ENCODE data around the gene C18orf32.
"Not testable (repeated sequence)": the region's sequence is repeated elsewhere in the genome, so short reads cannot be mapped to it uniquely, and the experiment has no call there.

The C18orf32 gene

DNA sequence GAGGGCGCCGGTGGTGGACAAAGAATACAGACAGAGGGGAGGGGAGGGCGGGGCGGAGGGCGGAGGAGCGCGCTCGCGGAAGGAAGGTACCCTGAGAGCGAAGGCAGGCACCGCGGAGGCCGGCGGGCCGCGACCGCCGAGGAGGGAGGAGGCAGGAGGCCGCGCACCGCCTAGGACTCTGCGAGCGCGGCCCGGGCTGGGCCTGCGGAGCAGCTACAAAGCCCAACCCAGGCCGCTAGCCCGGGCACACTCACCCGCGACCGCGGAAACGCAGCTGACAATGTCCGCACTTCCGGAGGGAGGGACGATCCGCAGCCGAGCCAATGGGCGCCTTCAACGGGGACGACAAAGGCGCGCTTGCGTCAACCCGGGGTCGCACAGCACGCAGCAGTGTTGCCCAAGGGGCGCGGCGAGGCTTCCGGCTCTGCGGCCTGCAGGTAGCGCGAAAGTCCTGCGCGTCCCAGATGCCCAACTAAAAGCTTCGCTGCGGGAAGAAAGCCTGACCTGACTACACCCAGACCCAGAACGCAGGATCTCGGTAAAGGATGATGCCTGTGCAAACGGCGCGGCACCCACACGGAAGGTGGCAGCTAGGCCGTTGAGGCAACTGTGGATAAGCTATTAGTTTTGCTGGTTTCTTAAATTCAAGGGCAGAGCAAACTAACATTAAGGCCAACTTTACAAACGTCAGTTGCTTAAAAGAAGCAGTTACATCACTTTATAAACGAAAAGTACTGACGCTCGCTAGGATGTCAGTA is at the start of gene C18orf32:
Gene C18orf32, minus strand, starts transcription at position 282 of the 758 bp plus-strand sequence. CDS start 3,486 bp downstream, outside the sequence.
- peak; percentile 89 to 97 (median 97) for DNase-seq

- DNase-seq, result no peak
These were observed 48.0 kb upstream of the C18orf32 start for GRCh38 chr18:49534846-49535601.

- DNase-seq, result no peak
These were observed 44.7 kb upstream of the C18orf32 start for GRCh38 chr18:49531678-49532153.

GRCh38 chr18:49529596-49529995 is 42.6 kb upstream of the C18orf32 start:
- DNase-seq, result no peak

- DNase-seq, result no peak
These were observed 40.7 kb upstream of the C18orf32 start for GRCh38 chr18:49527631-49528327.

DNA sequence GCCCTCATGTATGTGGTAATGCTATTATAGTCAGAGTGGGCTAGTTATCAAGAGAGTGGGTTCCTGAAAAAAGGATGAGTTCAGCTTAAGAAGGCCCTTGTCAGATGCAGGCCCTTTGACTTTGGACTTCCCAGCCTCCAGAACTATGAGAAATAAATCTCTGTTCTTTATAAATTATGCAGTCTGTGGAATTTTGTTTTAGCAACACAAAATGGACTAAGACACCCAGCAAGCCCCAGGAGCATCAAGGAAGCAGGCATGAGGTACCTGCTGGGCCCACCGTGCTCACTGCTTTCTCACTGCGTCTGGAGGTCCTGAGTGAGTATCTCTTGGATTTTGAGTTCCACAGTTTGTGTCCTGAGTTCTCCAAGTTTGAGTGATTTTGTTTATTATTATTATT is 38.9 kb upstream of the C18orf32 start:
- no peak for DNase-seq

- no peak for DNase-seq
These were observed 37.9 kb upstream of the C18orf32 start for GRCh38 chr18:49524951-49525350.

DNA sequence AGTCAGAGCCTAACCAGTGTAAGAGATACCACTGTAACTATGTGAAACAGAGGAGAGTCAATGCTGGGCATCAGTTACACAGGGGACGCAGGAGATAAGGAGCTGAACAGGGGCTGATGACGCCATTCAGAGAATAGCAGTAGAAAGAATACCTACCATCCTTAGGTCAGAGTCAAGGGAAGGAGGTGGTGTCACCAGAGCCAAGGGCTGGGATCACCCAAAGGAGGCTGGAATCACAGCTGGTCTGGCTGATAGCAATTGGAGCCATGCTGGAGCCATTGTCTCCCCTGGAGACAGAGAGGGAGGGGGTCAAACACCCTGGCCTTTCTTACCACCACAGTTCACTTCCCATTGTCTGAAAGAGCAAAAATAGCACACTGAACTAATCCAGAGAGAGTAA is 37.3 kb upstream of the C18orf32 start:
- no peak for DNase-seq

GRCh38 chr18:49523580-49524093 is 36.6 kb upstream of the C18orf32 start:
- not testable (repeated sequence) for DNase-seq

DNA sequence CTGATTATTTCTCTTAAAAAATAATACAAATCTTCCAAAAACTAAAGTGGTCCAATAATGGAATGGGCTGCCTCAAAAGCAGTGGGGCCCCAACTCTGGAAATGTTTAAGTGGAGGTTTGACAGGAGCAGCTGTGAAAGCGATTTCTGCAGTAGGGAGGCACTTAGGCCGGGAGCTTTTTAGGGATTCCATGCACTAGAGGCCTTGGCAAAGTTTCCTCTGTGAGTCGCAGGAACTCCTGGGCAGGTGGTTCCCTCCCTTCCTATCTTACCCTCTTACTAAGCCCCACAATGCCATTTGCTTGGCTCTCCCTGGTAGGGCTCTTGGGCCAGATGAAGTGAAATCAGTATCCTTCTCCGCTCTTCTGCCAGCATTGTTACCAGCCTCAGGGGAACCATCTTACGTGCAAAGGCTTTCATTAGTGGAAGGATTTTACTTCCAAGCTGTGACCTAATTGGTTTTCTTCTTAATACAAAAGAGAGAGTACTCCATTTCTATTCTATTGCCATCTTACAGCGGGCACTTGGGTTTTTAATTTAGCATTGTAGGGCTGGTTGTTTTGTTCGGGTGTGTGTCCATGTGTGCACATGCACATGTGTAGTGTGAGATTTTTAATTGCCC is 34.3 kb upstream of the C18orf32 start:
- peak in 2 of 3 experiments; percentile 38 to 70 for DNase-seq

DNA sequence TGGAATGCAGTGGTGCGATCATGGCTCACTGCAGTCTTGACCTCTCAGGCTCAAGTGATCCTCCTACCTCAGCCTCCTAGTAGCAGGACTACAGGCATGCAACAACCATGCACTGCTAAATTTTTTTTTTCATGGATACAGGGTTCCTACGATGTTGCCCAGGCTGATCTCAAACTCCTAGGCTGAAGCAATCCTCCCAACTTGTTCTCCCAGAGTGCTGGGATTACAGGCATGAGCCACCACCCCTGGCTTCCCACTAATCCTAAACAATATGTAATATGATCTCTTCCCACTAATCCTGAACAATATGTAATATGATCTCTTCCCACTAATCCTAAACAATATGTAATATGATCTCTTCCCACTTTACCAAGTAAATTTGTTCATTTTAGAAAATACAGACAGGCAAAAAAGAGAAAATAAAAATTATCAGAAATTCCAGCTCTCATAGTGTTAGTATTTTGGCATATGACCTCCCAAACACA is 33.7 kb upstream of the C18orf32 start:
- DNase-seq, result peak in 2 of 3 experiments; percentile 21 to 37

DNA sequence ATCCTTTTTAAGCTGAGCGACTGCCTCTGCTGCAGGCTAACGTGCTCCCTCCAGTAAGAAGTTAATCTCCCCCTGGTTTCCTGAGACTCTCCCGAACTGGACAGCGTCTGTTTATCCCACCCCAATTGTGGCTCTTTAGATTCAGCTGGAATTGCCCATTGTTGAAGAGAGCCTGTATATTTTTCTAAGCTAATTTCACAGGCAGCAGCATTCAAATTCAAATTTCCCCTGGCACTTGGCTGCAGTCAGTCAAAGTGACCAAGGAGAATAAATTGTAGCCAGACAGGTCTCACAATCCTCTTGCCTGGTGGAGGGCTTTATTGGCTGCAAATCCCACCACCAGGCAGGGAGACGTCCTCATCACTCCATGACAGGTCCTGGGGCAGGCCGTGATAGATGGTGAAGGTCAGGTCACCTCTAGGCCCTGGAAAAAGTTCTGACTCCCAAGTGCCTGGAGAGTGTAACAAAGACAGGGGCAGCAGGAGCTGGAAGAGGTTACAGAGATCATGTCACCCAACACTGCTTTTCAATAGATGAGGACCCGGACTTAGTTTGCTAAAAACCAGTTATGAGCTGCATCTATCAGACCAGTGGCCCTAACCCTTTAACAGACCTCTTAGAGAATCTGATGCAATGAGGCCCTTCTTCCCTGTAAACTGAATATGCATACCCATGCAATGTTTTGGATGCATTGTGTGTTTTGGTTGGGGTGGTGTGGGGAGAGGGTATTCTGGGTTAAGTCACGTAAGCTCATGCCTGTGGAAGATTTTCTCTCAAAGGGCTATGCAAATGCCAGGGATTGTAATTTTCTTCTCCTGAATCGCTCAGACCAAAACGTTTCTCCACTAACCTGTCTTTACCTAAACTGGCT is 32.3 kb upstream of the C18orf32 start:
- no peak for DNase-seq

DNA sequence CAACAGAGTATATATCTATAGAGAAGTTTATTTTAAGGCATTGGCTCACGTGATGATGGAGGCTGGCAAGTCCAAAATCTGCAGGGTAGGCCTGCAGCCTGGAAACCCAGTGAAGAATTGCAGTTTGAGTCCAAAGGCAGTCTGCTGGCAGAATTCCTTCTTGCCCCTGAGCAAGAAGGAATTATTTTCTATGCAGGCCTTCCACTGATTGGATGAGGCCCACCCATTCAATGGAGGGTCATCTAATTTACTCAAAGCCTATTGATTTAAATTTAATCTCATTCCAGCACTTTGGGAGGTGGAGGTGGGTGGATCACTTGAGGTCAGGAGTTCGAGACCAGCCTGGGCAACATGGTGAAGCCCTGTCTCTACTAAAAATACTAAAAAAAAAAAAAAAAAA is 30.4 kb upstream of the C18orf32 start:
- no peak for DNase-seq

DNA sequence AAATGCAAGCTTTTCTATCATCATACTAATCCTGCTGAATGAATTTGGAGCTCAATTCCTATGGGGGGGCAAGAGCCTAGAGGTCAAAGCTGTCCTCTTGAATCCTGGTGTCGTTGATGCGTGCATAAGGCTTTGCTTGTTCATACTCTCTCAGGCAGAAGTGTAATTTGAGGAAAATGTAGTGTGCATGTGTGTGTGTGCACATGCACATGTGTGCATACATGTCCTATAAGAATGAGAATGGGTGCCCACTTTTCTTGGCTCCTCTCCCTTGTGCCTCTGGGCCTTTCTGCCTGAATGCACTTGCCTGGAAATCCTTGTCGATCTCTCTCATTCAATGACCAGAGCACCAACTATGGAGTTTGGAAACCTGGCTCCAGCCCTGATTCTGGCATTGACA is 28.5 kb upstream of the C18orf32 start:
- no peak for DNase-seq

GRCh38 chr18:49515003-49515402 is 28.0 kb upstream of the C18orf32 start:
- DNase-seq, result not testable (repeated sequence)

GRCh38 chr18:49514577-49514976 is 27.5 kb upstream of the C18orf32 start:
- DNase-seq, result no peak

- not testable (repeated sequence) for DNase-seq
These were observed 25.8 kb upstream of the C18orf32 start for GRCh38 chr18:49512876-49513275.

DNA sequence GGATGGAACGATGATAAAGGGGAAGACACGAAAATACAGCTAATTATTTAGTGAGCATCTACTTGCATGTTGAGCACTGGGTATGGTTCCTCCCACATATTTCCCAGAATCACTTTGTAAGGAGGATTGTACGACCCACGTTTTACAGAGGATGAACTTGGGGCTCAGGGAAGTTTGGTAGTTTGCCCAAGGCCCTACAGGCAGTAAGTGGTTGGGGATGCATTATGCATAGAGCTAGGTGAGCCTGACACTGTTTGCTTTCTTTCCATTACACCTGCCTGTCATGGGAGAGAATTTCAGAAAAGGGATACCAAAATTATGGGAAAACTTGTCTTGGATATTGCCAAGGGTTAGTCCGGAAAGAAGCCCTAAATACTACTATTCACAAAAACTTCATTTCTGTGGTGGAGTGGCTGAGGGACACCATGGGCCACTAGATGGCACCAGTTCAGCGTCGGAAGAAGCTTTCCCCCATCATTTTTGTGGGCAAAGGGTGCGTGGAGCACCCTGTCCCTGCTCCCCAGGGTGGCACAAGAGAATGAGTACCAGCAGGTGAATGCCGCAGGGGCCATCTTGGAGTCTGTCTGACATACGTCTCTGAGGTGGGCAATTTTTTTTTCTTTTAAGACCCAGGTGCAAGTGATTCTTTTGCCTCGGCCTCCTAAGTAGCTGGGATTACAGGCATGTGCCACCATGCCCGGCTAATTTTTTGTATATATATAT is 23.5 kb upstream of the C18orf32 start:
- DNase-seq, result peak; percentile 38 to 89 (median 72)

- DNase-seq, result not testable (repeated sequence)
These were observed 19.4 kb upstream of the C18orf32 start for GRCh38 chr18:49506438-49506837.

GRCh38 chr18:49503931-49504330 is 16.9 kb upstream of the C18orf32 start:
- DNase-seq, result no peak
